NCI-H146 (cell line): Measurements from ENCODE around the gene RAB11B.
A peak's percentile ranks its signal among the peaks of the same experiment; 100 is the strongest.
"Not testable (repeated sequence)": the region's sequence is repeated elsewhere in the genome, so short reads cannot be mapped to it uniquely, and the experiment has no call there.

Experiments
- DNase-seq: peaks from one replicate; lab custom pipeline; 2025; lab: John Stamatoyannopoulos, UW

RAB11B gene

GRCh38 chr19:8429044-8429443 is 38.9 kb downstream of the RAB11B start:
- no peak for DNase-seq

GRCh38 chr19:8429826-8430225 is 39.7 kb downstream of the RAB11B start:
- DNase-seq = no peak

- no peak for DNase-seq
These were observed 40.5 kb downstream of the RAB11B start for GRCh38 chr19:8430650-8431049.

GRCh38 chr19:8438236-8438635 is 48.1 kb downstream of the RAB11B start:
- no peak for DNase-seq

- DNase-seq = no peak
These were observed 51.8 kb downstream of the RAB11B start for GRCh38 chr19:8441725-8442544.

GRCh38 chr19:8444140-8444676 is 54.0 kb downstream of the RAB11B start:
- not testable (repeated sequence) for DNase-seq

- DNase-seq = peak; percentile 93
These were observed 54.7 kb downstream of the RAB11B start, which contains the start of gene HNRNPM for GRCh38 chr19:8444677-8445487. Gene HNRNPM, plus strand, starts transcription at chr19:8444975. Its CDS starts 24 bp downstream, at chr19:8444999.

GRCh38 chr19:8445488-8446001 is 55.4 kb downstream of the RAB11B start:
- DNase-seq = peak; percentile 51

GRCh38 chr19:8446061-8446709 is 56.0 kb downstream of the RAB11B start:
- no peak for DNase-seq

- no peak for DNase-seq
These were observed 59.7 kb downstream of the RAB11B start for GRCh38 chr19:8449830-8450229.

GRCh38 chr19:8451377-8451776 is 61.2 kb downstream of the RAB11B start:
- no peak for DNase-seq

GRCh38 chr19:8451885-8452284 is 61.7 kb downstream of the RAB11B start:
- no peak for DNase-seq

GRCh38 chr19:8452446-8453123 is 62.4 kb downstream of the RAB11B start:
- DNase-seq = no peak

- no peak for DNase-seq
These were observed 63.5 kb downstream of the RAB11B start for GRCh38 chr19:8453616-8454015.
